Panc1 (cell line): ENCODE results near the gene CRNKL1.

Experiments used
- CTCF ChIP-seq: fragments of 450-650 bp; IDR thresholded peaks from 2 replicates; pipeline ENCODE4 v1.5.1; 2017; ENCODE audit warnings: mild to moderate bottlenecking
- POLR2AphosphoS5 ChIP-seq: IDR thresholded peaks from 2 replicates; pipeline ENCODE4 v1.6.1; 2012; ENCODE audit warnings: mild to moderate bottlenecking, low read depth, low read length, moderate library complexity
- REST ChIP-seq, 2 experiments: IDR thresholded peaks; 2 replicates each; pipeline ENCODE4 v1.6.1; 2011 to 2012; ENCODE audit warnings: low read depth in 2 of 2, control low read depth in 1 of 2, low read length in 1 of 2, mild to moderate bottlenecking in 1 of 2, moderate library complexity in 1 of 2; ENCODE audit not compliant: insufficient read depth in 1 of 2

- TF ChIP-seq POLR2AphosphoS5 (no peak), CTCF (no peak), REST (IDR thresholded peaks at IDR 0.05; ENCODE audit: insufficient read depth in 1 of 2, low read depth in 2 of 2, low read length in 1 of 2) (no peak)
Observed at GRCh38 chr20:20031790-20032189, 20.5 kb downstream of the CRNKL1 start.
